ENCODE data around the gene CASK.

- TF ChIP-seq CTCF (IDR thresholded peaks at IDR 0.05; ENCODE audit: insufficient read depth, low read length) (no peak), REST (IDR thresholded peaks at IDR 0.05; ENCODE audit: insufficient replicate concordance, low read depth) (no peak)
Measured at GRCh38 chrX:41616255-41616654, 307.1 kb downstream of the CASK start.
